IMR-90 (cell line): ENCODE data around the gene ZNF544. TPM values are rescaled to one million over a fixed set of nuclear protein-coding genes. Genes with fewer than 3 reads are reported as not detected.

ENCODE experiments used
- ATAC-seq: fragments of 200-7000 bp; cut with Tn5 transposase; 2 replicates; pipeline ENCODE4 v1.9.1; 2020; ENCODE audit warnings: low read depth, mild to moderate bottlenecking, moderate library complexity
- BruUV-seq: library from RNA; stranded (reverse); fragments of 400-500 nt; replicated peaks from 2 replicates; lab custom pipeline; 2021; lab: Mats Ljungman, UMichigan
- CTCF ChIA-PET: fragments of 300-600 bp; formaldehyde crosslinking; extraction: SDS; loops from one replicate; lab custom pipeline; 2021; ENCODE audit warnings: antibody characterized with exemption; lab: Yijun Ruan, JAX
- POLR2A ChIA-PET: fragments of 300-600 bp; sonication (Branson Sonifier 250); formaldehyde crosslinking; loops from one replicate; lab custom pipeline; 2022; ENCODE audit warnings: antibody characterized with exemption; ENCODE audit not compliant: unreplicated experiment; lab: Charles Lee
- DNase-seq: peaks from one replicate; pipeline ENCODE4 v3.0.0; 2013
- H2AFZ ChIP-seq: replicated peaks from 2 replicates; pipeline ENCODE3; 2013; ENCODE audit warnings: low read length, mild to moderate bottlenecking; ENCODE audit not compliant: poor library complexity
- H2AK5ac ChIP-seq: 2 replicates; pipeline ENCODE4 v1.6.1; 2013; ENCODE audit warnings: low read depth, low read length, inconsistent platforms
- H2AK9ac ChIP-seq: replicated peaks from 2 replicates; pipeline ENCODE3; 2013; ENCODE audit warnings: mild to moderate bottlenecking, low read depth, low read length, moderate library complexity; ENCODE audit not compliant: poor library complexity
- H2BK120ac ChIP-seq: 2 replicates; pipeline ENCODE4 v1.6.1; 2013; ENCODE audit warnings: low read depth, low read length, inconsistent platforms
- H2BK15ac ChIP-seq: 3 replicates; pipeline ENCODE4 v1.6.1; 2013; ENCODE audit warnings: low read depth, low read length, inconsistent platforms
- H2BK20ac ChIP-seq: 2 replicates; pipeline ENCODE4 v1.6.1; 2013; ENCODE audit warnings: low read depth, mild to moderate bottlenecking, inconsistent platforms, low read length, moderate library complexity
- H2BK5ac ChIP-seq: 2 replicates; pipeline ENCODE4 v1.6.1; 2013; ENCODE audit warnings: mild to moderate bottlenecking, low read depth, low read length, inconsistent platforms; ENCODE audit not compliant: poor library complexity, severe bottlenecking
- H3K14ac ChIP-seq: replicated peaks from 2 replicates; pipeline ENCODE4 v1.6.1; 2013; ENCODE audit warnings: low read depth, low read length, inconsistent platforms
- H3K18ac ChIP-seq: 2 replicates; pipeline ENCODE4 v1.6.1; 2013; ENCODE audit warnings: low read depth, low read length, control low read depth
- H3K23ac ChIP-seq: 2 replicates; pipeline ENCODE4 v1.6.1; 2013; ENCODE audit warnings: low read depth, low read length, inconsistent platforms
- H3K27ac ChIP-seq: 2 replicates; pipeline ENCODE4 v1.5.1; 2013; ENCODE audit warnings: mild to moderate bottlenecking, control low read depth, low read length; ENCODE audit not compliant: insufficient read depth
- H3K27me3 ChIP-seq: 2 replicates; pipeline ENCODE4 v1.6.1; 2013; ENCODE audit warnings: low read length; ENCODE audit not compliant: control insufficient read depth, insufficient read depth
- H3K36me3 ChIP-seq: 2 replicates; pipeline ENCODE4 v1.6.1; 2013; ENCODE audit warnings: low read length, mixed read lengths; ENCODE audit not compliant: control insufficient read depth, insufficient read depth
- H3K4ac ChIP-seq: 2 replicates; pipeline ENCODE4 v1.6.1; 2013; ENCODE audit warnings: low read depth, low read length, inconsistent platforms
- H3K4me1 ChIP-seq: 2 replicates; pipeline ENCODE4 v1.6.1; 2013; ENCODE audit warnings: low read length, mixed read lengths; ENCODE audit not compliant: control insufficient read depth, insufficient read depth
- H3K4me2 ChIP-seq: 2 replicates; pipeline ENCODE4 v1.6.1; 2013; ENCODE audit warnings: low read depth, mild to moderate bottlenecking, control low read depth, low read length, moderate library complexity
- H3K4me3 ChIP-seq: 2 replicates; pipeline ENCODE4 v1.5.1; 2013; ENCODE audit warnings: low read depth, mild to moderate bottlenecking, control low read depth, low read length, moderate library complexity; ENCODE audit not compliant: insufficient read depth
- H3K56ac ChIP-seq: 2 replicates; pipeline ENCODE4 v1.6.1; 2013; ENCODE audit warnings: low read length, inconsistent platforms; ENCODE audit not compliant: insufficient read depth; ENCODE audit errors: extremely low read depth
- H3K79me1 ChIP-seq, 2 experiments: 2 replicates each; pipeline ENCODE4 v1.6.1; 2013; ENCODE audit warnings: low read length in 2 of 2, inconsistent platforms in 1 of 2, low read depth in 1 of 2
- H3K9ac ChIP-seq: 2 replicates; pipeline ENCODE4 v1.6.1; 2013; ENCODE audit warnings: low read depth, low read length, control low read depth
- H3K9me1 ChIP-seq: 2 replicates; pipeline ENCODE4 v1.6.1; 2013; ENCODE audit warnings: low read length, inconsistent platforms; ENCODE audit not compliant: insufficient read depth
- H3K9me3 ChIP-seq: 2 replicates; pipeline ENCODE4 v1.6.1; 2013; ENCODE audit warnings: low read length; ENCODE audit not compliant: control insufficient read depth, insufficient read depth
- H4K20me1 ChIP-seq: 2 replicates; pipeline ENCODE4 v1.6.1; 2013; ENCODE audit warnings: low read length, inconsistent platforms; ENCODE audit not compliant: insufficient read depth
- H4K5ac ChIP-seq: 2 replicates; pipeline ENCODE4 v1.6.1; 2013; ENCODE audit warnings: mild to moderate bottlenecking, low read depth, low read length, control low read depth
- H4K8ac ChIP-seq, 2 experiments: 2 replicates each; pipeline ENCODE4 v1.6.1; 2013; ENCODE audit warnings: low read depth in 2 of 2, low read length in 2 of 2, control low read depth in 1 of 2, inconsistent platforms in 1 of 2
- H4K91ac ChIP-seq: 2 replicates; pipeline ENCODE4 v1.6.1; 2013; ENCODE audit warnings: low read depth, low read length, inconsistent platforms; ENCODE audit not compliant: insufficient read depth
- BHLHE40 ChIP-seq: fragments of 150-350 bp; IDR thresholded peaks from 2 replicates; pipeline ENCODE4 v1.6.1; 2016; ENCODE audit warnings: mild to moderate bottlenecking, low read depth, low read length
- CHD1 ChIP-seq: IDR thresholded peaks from 2 replicates; pipeline ENCODE4 v1.6.1; 2012; ENCODE audit warnings: low read depth, low read length, improper control_type of control experiment
- ELK1 ChIP-seq: fragments of 150-350 bp; IDR thresholded peaks from 2 replicates; pipeline ENCODE4 v1.6.1; 2016; ENCODE audit warnings: low read depth, mild to moderate bottlenecking, low read length, moderate library complexity, borderline replicate concordance
- FOS ChIP-seq: fragments of 150-350 bp; IDR thresholded peaks from 2 replicates; pipeline ENCODE4 v1.6.1; 2016; ENCODE audit warnings: low read depth, low read length
- MAFK ChIP-seq: IDR thresholded peaks from 2 replicates; pipeline ENCODE4 v1.6.1; 2012; ENCODE audit warnings: low read depth, low read length, improper control_type of control experiment
- MAZ ChIP-seq: IDR thresholded peaks from 2 replicates; pipeline ENCODE4 v1.6.1; 2012; ENCODE audit warnings: low read depth, mild to moderate bottlenecking, low read length, improper control_type of control experiment, moderate library complexity, borderline replicate concordance
- MXI1 ChIP-seq: IDR thresholded peaks from 2 replicates; pipeline ENCODE4 v1.6.1; 2012; ENCODE audit warnings: low read depth, mild to moderate bottlenecking, low read length, moderate library complexity, borderline replicate concordance
- NFE2L2 ChIP-seq: fragments of 150-350 bp; IDR thresholded peaks from 2 replicates; pipeline ENCODE4 v1.6.1; 2016; ENCODE audit warnings: low read depth, mild to moderate bottlenecking, low read length
- POLR2A ChIP-seq: IDR thresholded peaks from 2 replicates; pipeline ENCODE4 v1.6.1; 2012; ENCODE audit warnings: mild to moderate bottlenecking, low read depth, low read length
- RFX5 ChIP-seq: IDR thresholded peaks from 2 replicates; pipeline ENCODE4 v1.8.0; 2012; ENCODE audit warnings: low read depth, mild to moderate bottlenecking, low read length, moderate library complexity
- SMC3 ChIP-seq: fragments of 150-350 bp; IDR thresholded peaks from 2 replicates; pipeline ENCODE4 v1.6.1; 2016; ENCODE audit warnings: low read depth, mild to moderate bottlenecking, antibody characterized with exemption, low read length, moderate library complexity
- USF2 ChIP-seq: fragments of 150-350 bp; IDR thresholded peaks from 2 replicates; pipeline ENCODE4 v1.6.1; 2017; ENCODE audit warnings: mild to moderate bottlenecking, antibody characterized with exemption, low read length, low read depth
- WGBS, 2 experiments: methylation state at CpG; one replicate each; pipeline versions ENCODE4 v1.1.5 to v1.1.7; 2013; ENCODE audit warnings: missing lambda C conversion rate in 2 of 2; ENCODE audit not compliant: insufficient read length in 1 of 2; ENCODE audit errors: extremely low coverage in 2 of 2; 5-methylcytosine and 5-hydroxymethylcytosine counted together
- dilution Hi-C: fragments of 300-500 bp; cut with HindIII; formaldehyde crosslinking; loops from one replicate; pipeline ENCODE4 v1.14.3; 2018; ENCODE audit warnings: low sequenced_read_pairs; ENCODE audit not compliant: unreplicated experiment
- in situ Hi-C: fragments of 300-500 bp; cut with MboI; formaldehyde crosslinking; loops from 3 replicates; pipeline ENCODE4 v1.14.3; 2019; ENCODE audit warnings: low sequenced_read_pairs, inconsistent platforms, mixed read lengths
- intact Hi-C: fragments of 100-400 bp; cut with micrococcal nuclease; formaldehyde crosslinking; loops from 2 replicates; pipeline ENCODE4 v1.10.0; 2022
- polyA plus RNA-seq, 3 experiments: library from polyadenylated mRNA; depleted of rRNA; stranded (reverse); fragments of >200 nt; gene quantifications; 2 replicates each; pipeline ENCODE4 v1.2.3, GENCODE V29; 2012; ENCODE audit warnings: low replicate concordance in 1 of 3
- total RNA-seq: library from RNA; depleted of rRNA; stranded (reverse); fragments of >200 nt; gene quantifications from 2 replicates; pipeline ENCODE4 v1.2.3, GENCODE V29; 2012

The ZNF544 gene
- total and polyA plus RNA-seq, 2 of the 4 experiments (the other 2 are of a cell fraction): 19.3 to 45.9 TPM

DNA sequence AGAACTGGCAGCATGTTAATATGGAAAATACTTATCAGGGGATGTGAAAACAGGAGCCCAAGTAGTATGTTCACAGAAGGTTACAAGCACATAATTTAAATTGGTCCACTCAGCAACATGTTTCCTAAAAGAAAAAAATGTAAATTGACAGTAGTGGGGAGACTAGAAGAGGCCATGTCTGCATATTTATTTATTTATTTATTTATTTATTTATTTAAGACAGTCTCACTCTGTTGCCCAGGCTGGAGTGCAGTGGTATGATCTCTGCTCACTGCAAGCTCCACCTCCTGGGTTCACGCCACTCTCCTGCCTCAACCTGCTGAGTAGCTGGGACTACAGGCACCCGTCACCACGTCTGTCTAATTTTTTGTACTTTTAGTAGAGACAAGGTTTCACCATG lies 36.4 kb downstream of the ZNF544 start:
- TF ChIP-seq BHLHE40 (no peak), MAFK (no peak), POLR2A (no peak), NFE2L2 (no peak), RFX5 (no peak), MAZ (no peak), CHD1 (no peak), SMC3 (no peak), USF2 (no peak), MXI1 (no peak), ELK1 (no peak), FOS (no peak)
- no peak overlapping the region for H2AFZ ChIP-seq
- peaks cover 92% of the 10 kb centered on the region for H3K9me3 ChIP-seq

More for the DNA sequence above, 36.4 kb downstream of the ZNF544 start:
- POLR2A ChIA-PET: no interaction called here
- Histone ChIP-seq H3K4ac (no peak overlapping the region), H3K9ac (no peak overlapping the region), H3K36me3 (peaks cover 59% of the 10 kb centered on the region), H2AK9ac (no peak overlapping the region), H3K18ac (no peak overlapping the region), H3K4me1 (no peaks in the 10 kb centered on the region), H3K9me1 (no peaks in the 10 kb centered on the region), H3K4me2 (no peak overlapping the region), H2BK5ac (no peak overlapping the region), H2AK5ac (no peak overlapping the region), H2BK15ac (no peak overlapping the region), H4K91ac (no peak overlapping the region), H2BK20ac (no peak overlapping the region), H3K14ac (no peak overlapping the region), H4K8ac (no peak overlapping the region), H3K27ac (no peak overlapping the region), H3K27me3 (no peaks in the 10 kb centered on the region), H2BK120ac (no peak overlapping the region), H3K4me3 (no peak overlapping the region), H3K23ac (no peak overlapping the region), H4K20me1 (no peaks in the 10 kb centered on the region), H4K5ac (no peak overlapping the region), H3K56ac (no peak overlapping the region), H3K79me1 (peaks cover 3 to 10% of the 10 kb centered on the region in 2 experiments; a peak in 2 of 4 replicates)
- 100% methylated on average over 1 of the region's 3 CpGs; no CpG with 5 or more reads in 1 of the 2 experiments for WGBS, 2 experiments
- CTCF ChIA-PET: no interaction called here
- dilution Hi-C loops (no loop called here), intact Hi-C loops (no loop called here), in situ Hi-C loops (no loop called here)
- ATAC-seq (no peak), DNase-seq (no peak)
- BruUV-seq: no TSS peak
